NB4 (cell line): ENCODE measurements around the gene FGF19.

ENCODE experiments used
- CTCF ChIP-seq: IDR thresholded peaks from one replicate; pipeline ENCODE4 v1.5.1; 2012; ENCODE audit warnings: low read depth, low read length
- POLR2A ChIP-seq: IDR thresholded peaks from 2 replicates; pipeline ENCODE4 v1.6.1; 2011; ENCODE audit warnings: mild to moderate bottlenecking; ENCODE audit not compliant: insufficient read length; ENCODE audit errors: extremely low read depth

DNA sequence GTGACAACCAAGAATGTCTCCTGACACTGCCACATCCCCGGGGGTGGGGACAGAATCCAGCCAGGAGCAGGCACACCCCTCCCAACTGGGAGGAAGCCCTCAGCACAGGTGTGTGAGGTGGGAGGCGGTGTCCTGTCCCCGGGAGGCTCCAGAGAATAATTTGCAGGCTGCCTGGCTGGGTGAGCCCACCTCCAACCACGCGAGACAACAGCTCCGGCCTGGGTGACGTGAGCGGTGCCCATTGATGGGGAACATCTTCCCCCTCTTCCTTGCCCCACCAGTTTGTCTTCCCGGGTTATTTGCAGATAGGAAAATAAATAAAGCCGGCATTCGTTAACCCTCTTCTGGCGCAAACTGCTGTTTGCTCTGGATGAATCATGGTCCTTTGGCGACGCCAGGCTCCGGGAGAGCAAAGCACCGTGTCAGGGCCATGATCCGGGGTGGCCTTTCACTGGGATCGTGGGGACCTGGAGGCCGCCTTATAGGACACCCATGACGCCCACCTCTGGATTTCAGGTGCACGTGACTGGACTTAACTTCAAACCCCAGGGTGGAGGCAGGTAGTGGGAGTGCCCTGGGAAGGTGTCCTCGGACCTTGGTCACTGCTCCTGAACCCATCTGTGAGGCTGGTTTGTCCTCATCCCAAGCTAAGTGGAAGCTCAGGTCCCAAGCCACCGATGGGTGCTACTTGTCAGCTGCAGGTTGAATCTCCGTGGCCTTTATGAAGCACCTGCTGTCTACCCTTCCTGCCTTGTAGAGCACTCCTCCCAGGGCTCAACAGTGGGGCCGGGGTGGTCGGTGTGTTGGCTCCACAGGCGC is 49.0 kb downstream of the FGF19 start:
- TF ChIP-seq CTCF (no peak), POLR2A (no peak)
